ENCODE data around the gene ZBTB17.

ZBTB17 gene

GRCh38 chr1:15953294-15953771, 22.6 kb downstream of the ZBTB17 start:
- no peak overlapping the region for H3K4me3 ChIP-seq (ENCODE audit: low read length)
- no peak for TF ChIP-seq ZNF274 (IDR thresholded peaks at IDR 0.05; ENCODE audit: low read depth, low read length)

GRCh38 chr1:15952317-15953258, 23.3 kb downstream of the ZBTB17 start:
- no peak overlapping the region for H3K4me3 ChIP-seq (ENCODE audit: low read length)
- TF ChIP-seq ZNF274 (IDR thresholded peaks at IDR 0.05; ENCODE audit: low read depth, low read length) = no peak

GRCh38 chr1:15951341-15952153, 24.4 kb downstream of the ZBTB17 start:
- no peak for TF ChIP-seq ZNF274 (IDR thresholded peaks at IDR 0.05; ENCODE audit: low read depth, low read length)
- H3K4me3 ChIP-seq (ENCODE audit: low read length) = no peak overlapping the region

GRCh38 chr1:15950763-15951295, 25.1 kb downstream of the ZBTB17 start:
- no peak for TF ChIP-seq ZNF274 (IDR thresholded peaks at IDR 0.05; ENCODE audit: low read depth, low read length)

GRCh38 chr1:15950302-15950701, 25.6 kb downstream of the ZBTB17 start:
- TF ChIP-seq ZNF274 (IDR thresholded peaks at IDR 0.05; ENCODE audit: low read depth, low read length) = no peak
- H3K4me3 ChIP-seq (ENCODE audit: low read length) = no peak overlapping the region

More at GRCh38 chr1:15950763-15951295, 25.1 kb downstream of the ZBTB17 start:
- H3K4me3 ChIP-seq (ENCODE audit: low read length) = no peak overlapping the region

GRCh38 chr1:15949453-15950245, 26.3 kb downstream of the ZBTB17 start:
- TF ChIP-seq ZNF274 (IDR thresholded peaks at IDR 0.05; ENCODE audit: low read depth, low read length) = no peak
- H3K4me3 ChIP-seq (ENCODE audit: low read length) = no peak overlapping the region

GRCh38 chr1:15948595-15949452, 27.1 kb downstream of the ZBTB17 start:
- TF ChIP-seq ZNF274 (IDR thresholded peaks at IDR 0.05; ENCODE audit: low read depth, low read length) = no peak

GRCh38 chr1:15948091-15948591, 27.8 kb downstream of the ZBTB17 start:
- H3K4me3 ChIP-seq (ENCODE audit: low read length) = no peak overlapping the region
- TF ChIP-seq ZNF274 (IDR thresholded peaks at IDR 0.05; ENCODE audit: low read depth, low read length) = no peak

More at GRCh38 chr1:15948595-15949452, 27.1 kb downstream of the ZBTB17 start:
- no peak overlapping the region for H3K4me3 ChIP-seq (ENCODE audit: low read length)

GRCh38 chr1:15947382-15948090, 28.4 kb downstream of the ZBTB17 start:
- H3K4me3 ChIP-seq (ENCODE audit: low read length) = no peak overlapping the region
- TF ChIP-seq ZNF274 (IDR thresholded peaks at IDR 0.05; ENCODE audit: low read depth, low read length) = no peak

- no peak overlapping the region for H3K4me3 ChIP-seq (ENCODE audit: low read length)
- no peak for TF ChIP-seq ZNF274 (IDR thresholded peaks at IDR 0.05; ENCODE audit: low read depth, low read length)
These were observed 29.1 kb downstream of the ZBTB17 start for GRCh38 chr1:15946571-15947381.

GRCh38 chr1:15945832-15946448, 30.0 kb downstream of the ZBTB17 start:
- H3K4me3 ChIP-seq (ENCODE audit: low read length) = no peak overlapping the region
- TF ChIP-seq ZNF274 (IDR thresholded peaks at IDR 0.05; ENCODE audit: low read depth, low read length) = no peak

Data from GM08714 (cell line).